ENCODE measurements around the gene EXD1.
A peak's percentile ranks its signal among the peaks of the same experiment; 100 is the strongest.

The EXD1 gene

GRCh38 chr15:41153733-41154132, 76.8 kb downstream of the EXD1 start:
- H3K4me2 ChIP-seq (ENCODE audit: low read length, poor library complexity, severe bottlenecking), result no peak overlapping the region
- no peak overlapping the region for H4K8ac ChIP-seq (ENCODE audit: low read length)
- H3K4me1 ChIP-seq (ENCODE audit: control insufficient read depth, insufficient read depth, low read depth, low read length), result peaks cover 1% of the 10 kb centered on the region
- no peak overlapping the region for H3K4ac ChIP-seq (ENCODE audit: low read depth in 1 of 2, low read length in 2 of 2)
- no peak overlapping the region for H2AFZ ChIP-seq (ENCODE audit: low read depth, low read length)
- no peak for DNase-seq
- 93% methylated on average over 5 of the region's 5 CpGs for WGBS
- H3K27ac ChIP-seq (ENCODE audit: low read length, poor library complexity, severe bottlenecking), result no peak overlapping the region
- H3K4me3 ChIP-seq (ENCODE audit: insufficient read depth in 1 of 2, low read depth in 1 of 2, low read length in 2 of 2), result no peak overlapping the region
- H3K79me1 ChIP-seq (replicated peaks; ENCODE audit: low read length, poor library complexity, severe bottlenecking), result no peaks in the 10 kb centered on the region
- H3K9ac ChIP-seq (ENCODE audit: low read length), result no peak overlapping the region
- no peaks in the 10 kb centered on the region for H3K27me3 ChIP-seq (ENCODE audit: control insufficient read depth in 1 of 2, insufficient read depth in 1 of 2, low read length in 2 of 2)
- H4K91ac ChIP-seq (ENCODE audit: low read length), result no peak overlapping the region
- no peaks in the 10 kb centered on the region for H3K9me3 ChIP-seq (ENCODE audit: control insufficient read depth, low read length)
- H3K23ac ChIP-seq (ENCODE audit: low read length in 2 of 2), result no peak overlapping the region
- no peaks in the 10 kb centered on the region for H3K36me3 ChIP-seq (ENCODE audit: control insufficient read depth in 1 of 2, insufficient read depth in 2 of 2, low read depth in 1 of 2, low read length in 2 of 2)
- no peak overlapping the region for H2BK15ac ChIP-seq (ENCODE audit: low read depth, poor library complexity, severe bottlenecking)
- no peak overlapping the region for H2BK5ac ChIP-seq (ENCODE audit: low read depth, low read length, poor library complexity, severe bottlenecking)
- no peak overlapping the region for H3K18ac ChIP-seq (ENCODE audit: low read depth in 1 of 2, low read length in 2 of 2)
- H2BK120ac ChIP-seq (ENCODE audit: low read depth, low read length), result no peak overlapping the region
- no peak overlapping the region for H2AK5ac ChIP-seq (ENCODE audit: low read length, severe bottlenecking)
- H3K14ac ChIP-seq (ENCODE audit: low read length in 2 of 2), result no peak overlapping the region
- H2BK12ac ChIP-seq (ENCODE audit: low read length in 2 of 2), result no peak overlapping the region

DNA sequence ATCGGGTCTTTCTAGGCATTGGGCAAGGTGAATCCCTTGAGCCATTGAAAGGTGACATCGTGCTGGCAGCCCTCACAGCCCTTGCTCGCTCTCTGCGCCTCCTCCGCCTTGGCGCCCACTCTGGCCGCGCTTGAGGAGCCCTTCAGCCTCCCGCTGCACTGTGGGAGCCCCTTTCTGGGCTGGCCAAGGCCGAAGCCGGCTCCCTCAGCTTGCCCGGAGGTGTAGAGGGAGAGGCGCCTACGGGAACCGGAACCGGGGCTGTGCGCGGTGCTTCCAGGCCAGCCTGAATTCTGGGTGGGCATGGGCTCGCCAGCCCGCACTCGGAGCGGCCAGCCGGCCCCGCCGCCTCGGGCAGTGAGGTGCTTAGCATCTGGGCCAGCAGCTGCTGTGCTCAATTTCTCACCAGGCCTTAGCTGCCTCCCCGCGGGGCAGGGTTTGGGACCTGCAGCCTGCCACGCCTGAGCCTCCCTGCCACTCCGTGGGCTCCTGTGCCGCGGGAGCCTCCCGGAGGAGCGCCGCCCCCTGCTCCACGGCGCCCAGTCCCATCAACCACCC, 79.0 kb downstream of the EXD1 start:
- DNase-seq, result no peak
- Histone ChIP-seq H2BK120ac (ENCODE audit: low read depth, low read length) (no peak overlapping the region), H2AFZ (ENCODE audit: low read depth, low read length) (no peak overlapping the region), H2BK5ac (ENCODE audit: low read depth, low read length, poor library complexity, severe bottlenecking) (no peak overlapping the region), H2BK15ac (ENCODE audit: low read depth, poor library complexity, severe bottlenecking) (no peak overlapping the region), H3K9ac (ENCODE audit: low read length) (no peak overlapping the region), H3K79me1 (replicated peaks; ENCODE audit: low read length, poor library complexity, severe bottlenecking) (no peaks in the 10 kb centered on the region), H3K4me2 (ENCODE audit: low read length, poor library complexity, severe bottlenecking) (no peak overlapping the region), H3K4me1 (ENCODE audit: control insufficient read depth, insufficient read depth, low read depth, low read length) (peaks cover 1% of the 10 kb centered on the region), H3K27ac (ENCODE audit: low read length, poor library complexity, severe bottlenecking) (no peak overlapping the region), H3K9me3 (ENCODE audit: control insufficient read depth, low read length) (no peaks in the 10 kb centered on the region), H3K4ac (ENCODE audit: low read depth in 1 of 2, low read length in 2 of 2) (no peak overlapping the region), H3K18ac (ENCODE audit: low read depth in 1 of 2, low read length in 2 of 2) (no peak overlapping the region), H3K4me3 (ENCODE audit: insufficient read depth in 1 of 2, low read depth in 1 of 2, low read length in 2 of 2) (no peak overlapping the region), H2AK5ac (ENCODE audit: low read length, severe bottlenecking) (no peak overlapping the region), H3K23ac (ENCODE audit: low read length in 2 of 2) (no peak overlapping the region), H3K27me3 (ENCODE audit: control insufficient read depth in 1 of 2, insufficient read depth in 1 of 2, low read length in 2 of 2) (no peaks in the 10 kb centered on the region), H2BK12ac (ENCODE audit: low read length in 2 of 2) (no peak overlapping the region), H4K91ac (ENCODE audit: low read length) (no peak overlapping the region), H3K36me3 (ENCODE audit: control insufficient read depth in 1 of 2, insufficient read depth in 2 of 2, low read depth in 1 of 2, low read length in 2 of 2) (no peaks in the 10 kb centered on the region), H3K14ac (ENCODE audit: low read length in 2 of 2) (no peak overlapping the region), H4K8ac (ENCODE audit: low read length) (no peak overlapping the region)
- WGBS, result 98% methylated on average over 37 of the region's 37 CpGs

DNA sequence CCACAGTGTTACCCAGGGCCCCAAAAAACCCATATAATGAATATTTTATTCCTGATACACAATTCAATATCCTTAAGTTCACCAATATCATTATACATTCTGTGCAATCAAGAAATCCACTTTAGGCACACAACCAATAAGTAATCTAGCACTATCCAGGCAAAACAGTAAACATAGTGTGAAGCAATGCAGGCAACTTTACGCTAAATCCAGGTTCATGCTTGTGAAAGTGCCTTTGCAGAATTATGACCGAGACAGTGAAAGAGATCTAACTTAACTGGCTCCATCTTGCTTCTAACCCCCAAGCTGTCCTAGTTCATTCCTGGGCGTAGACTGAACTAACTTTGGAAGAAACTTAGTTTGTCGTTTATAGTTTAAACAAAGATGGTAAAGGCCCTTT, 80.3 kb downstream of the EXD1 start:
- no peak overlapping the region for H3K23ac ChIP-seq (ENCODE audit: low read length in 2 of 2)
- H3K9me3 ChIP-seq (ENCODE audit: control insufficient read depth, low read length), result no peaks in the 10 kb centered on the region
- no peaks in the 10 kb centered on the region for H3K36me3 ChIP-seq (ENCODE audit: control insufficient read depth in 1 of 2, insufficient read depth in 2 of 2, low read depth in 1 of 2, low read length in 2 of 2)
- H3K79me1 ChIP-seq (replicated peaks; ENCODE audit: low read length, poor library complexity, severe bottlenecking), result no peaks in the 10 kb centered on the region
- 71% methylated on average over 4 of the region's 4 CpGs for WGBS
- H2BK15ac ChIP-seq (ENCODE audit: low read depth, poor library complexity, severe bottlenecking), result no peak overlapping the region
- H3K4me2 ChIP-seq (ENCODE audit: low read length, poor library complexity, severe bottlenecking), result no peak overlapping the region
- H4K91ac ChIP-seq (ENCODE audit: low read length), result no peak overlapping the region
- H4K8ac ChIP-seq (ENCODE audit: low read length), result no peak overlapping the region
- H2BK120ac ChIP-seq (ENCODE audit: low read depth, low read length), result no peak overlapping the region
- no peak overlapping the region for H3K4me3 ChIP-seq (ENCODE audit: insufficient read depth in 1 of 2, low read depth in 1 of 2, low read length in 2 of 2)
- H3K18ac ChIP-seq (ENCODE audit: low read depth in 1 of 2, low read length in 2 of 2), result no peak overlapping the region
- DNase-seq, result peak; percentile 19
- no peaks in the 10 kb centered on the region for H3K27me3 ChIP-seq (ENCODE audit: control insufficient read depth in 1 of 2, insufficient read depth in 1 of 2, low read length in 2 of 2)
- peaks cover 1% of the 10 kb centered on the region for H3K4me1 ChIP-seq (ENCODE audit: control insufficient read depth, insufficient read depth, low read depth, low read length)
- no peak overlapping the region for H3K27ac ChIP-seq (ENCODE audit: low read length, poor library complexity, severe bottlenecking)
- H3K14ac ChIP-seq (ENCODE audit: low read length in 2 of 2), result no peak overlapping the region
- no peak overlapping the region for H2BK12ac ChIP-seq (ENCODE audit: low read length in 2 of 2)
- no peak overlapping the region for H2AFZ ChIP-seq (ENCODE audit: low read depth, low read length)
- H2AK5ac ChIP-seq (ENCODE audit: low read length, severe bottlenecking), result no peak overlapping the region
- H3K4ac ChIP-seq (ENCODE audit: low read depth in 1 of 2, low read length in 2 of 2), result no peak overlapping the region
- no peak overlapping the region for H3K9ac ChIP-seq (ENCODE audit: low read length)
- no peak overlapping the region for H2BK5ac ChIP-seq (ENCODE audit: low read depth, low read length, poor library complexity, severe bottlenecking)

DNA sequence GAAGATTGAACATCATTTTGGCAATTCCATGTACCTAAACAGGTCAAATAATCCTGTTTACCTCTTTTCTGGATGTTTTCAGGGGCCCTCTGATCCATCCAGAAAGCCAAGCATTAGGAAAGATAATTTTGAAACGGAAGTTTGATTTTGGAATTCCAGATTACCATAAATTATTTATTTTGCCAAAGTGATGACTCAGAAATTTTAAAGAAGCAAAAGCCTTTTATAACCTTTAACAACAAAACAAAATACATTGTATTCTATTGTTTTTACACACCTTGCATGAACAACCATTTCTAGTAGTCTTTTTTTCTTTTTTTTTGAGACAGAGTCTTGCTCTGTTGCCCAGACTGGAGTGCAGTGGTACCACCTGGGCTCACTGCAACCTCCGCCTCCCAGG, 82.5 kb downstream of the EXD1 start:
- Histone ChIP-seq H4K8ac (ENCODE audit: low read length) (no peak overlapping the region), H3K14ac (ENCODE audit: low read length in 2 of 2) (no peak overlapping the region), H3K4me3 (ENCODE audit: insufficient read depth in 1 of 2, low read depth in 1 of 2, low read length in 2 of 2) (no peak overlapping the region), H3K36me3 (ENCODE audit: control insufficient read depth in 1 of 2, insufficient read depth in 2 of 2, low read depth in 1 of 2, low read length in 2 of 2) (no peaks in the 10 kb centered on the region), H3K23ac (ENCODE audit: low read length in 2 of 2) (no peak overlapping the region), H2BK12ac (ENCODE audit: low read length in 2 of 2) (no peak overlapping the region), H2BK120ac (ENCODE audit: low read depth, low read length) (no peak overlapping the region), H2AFZ (ENCODE audit: low read depth, low read length) (no peak overlapping the region), H3K4me2 (ENCODE audit: low read length, poor library complexity, severe bottlenecking) (no peak overlapping the region), H4K91ac (ENCODE audit: low read length) (no peak overlapping the region), H3K27me3 (ENCODE audit: control insufficient read depth in 1 of 2, insufficient read depth in 1 of 2, low read length in 2 of 2) (no peaks in the 10 kb centered on the region), H2AK5ac (ENCODE audit: low read length, severe bottlenecking) (no peak overlapping the region), H3K4ac (ENCODE audit: low read depth in 1 of 2, low read length in 2 of 2) (no peak overlapping the region), H2BK15ac (ENCODE audit: low read depth, poor library complexity, severe bottlenecking) (no peak overlapping the region), H3K9ac (ENCODE audit: low read length) (no peak overlapping the region), H3K4me1 (ENCODE audit: control insufficient read depth, insufficient read depth, low read depth, low read length) (peaks cover 1% of the 10 kb centered on the region), H3K9me3 (ENCODE audit: control insufficient read depth, low read length) (no peaks in the 10 kb centered on the region), H2BK5ac (ENCODE audit: low read depth, low read length, poor library complexity, severe bottlenecking) (no peak overlapping the region), H3K18ac (ENCODE audit: low read depth in 1 of 2, low read length in 2 of 2) (no peak overlapping the region), H3K27ac (ENCODE audit: low read length, poor library complexity, severe bottlenecking) (no peak overlapping the region), H3K79me1 (replicated peaks; ENCODE audit: low read length, poor library complexity, severe bottlenecking) (no peaks in the 10 kb centered on the region)
- 100% methylated on average over 1 of the region's 2 CpGs for WGBS
- no peak for DNase-seq

All from mesenchymal stem cell (in vitro differentiated cells and primary cell).